Measurements from ENCODE around the gene AQP9. TPM values are rescaled to one million over a fixed set of nuclear protein-coding genes. Genes with fewer than 3 reads are reported as not detected.

The AQP9 gene

DNA sequence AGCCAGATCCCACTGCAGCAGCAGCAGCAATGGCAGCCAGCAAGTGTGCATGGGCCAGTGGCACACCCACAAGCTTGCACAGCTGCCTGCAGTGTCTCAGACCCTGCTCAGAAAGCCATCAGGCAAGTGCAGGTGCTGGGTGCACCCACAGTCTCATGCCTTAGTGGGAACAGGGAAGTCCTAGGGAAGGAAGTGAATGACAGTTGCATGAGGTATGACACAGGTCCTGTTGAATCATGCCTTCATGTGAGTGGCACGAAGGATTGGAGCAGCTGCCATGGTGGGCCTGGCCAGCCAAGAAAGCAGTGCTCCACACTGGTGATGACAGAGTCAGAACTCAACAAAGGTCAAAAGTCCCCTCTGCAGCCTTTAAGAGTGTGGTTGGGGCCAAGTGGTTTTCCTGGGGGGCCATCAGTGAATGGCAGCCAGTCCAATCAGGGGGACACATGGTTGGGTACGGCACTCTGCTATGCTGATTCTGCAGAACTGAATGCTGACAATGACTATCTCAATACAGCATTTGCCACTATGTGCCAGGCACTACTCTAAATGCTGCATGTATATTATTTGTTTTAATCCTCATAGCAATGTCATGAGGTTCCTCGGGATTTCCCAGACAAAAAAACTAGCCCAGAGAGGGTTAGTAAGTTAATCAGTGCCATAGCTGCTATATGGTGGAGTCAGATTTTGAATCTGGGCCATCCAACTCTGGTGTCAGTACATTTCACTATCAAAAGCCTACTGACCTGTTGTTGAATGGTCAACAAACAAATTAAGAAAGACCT lies 94.3 kb downstream of the AQP9 start:
- Histone ChIP-seq H2AFZ (ENCODE audit: low read length) (no peak overlapping the region), H3K36me3 (replicated peaks in 1 of 2; ENCODE audit: control insufficient read depth in 2 of 2, insufficient read depth in 2 of 2, low read length in 2 of 2) (no peaks in the 10 kb centered on the region), H3K4ac (ENCODE audit: low read length) (no peak overlapping the region), H4K8ac (ENCODE audit: low read depth, low read length) (no peak overlapping the region), H2AK5ac (ENCODE audit: low read depth, low read length) (no peak overlapping the region), H3K18ac (ENCODE audit: low read length) (peak overlapping the region; percentile 54), H3K4me3 (ENCODE audit: low read length in 2 of 2) (peak overlapping the region in 1 of 2 donors; percentile 16), H3K23ac (ENCODE audit: low read depth, low read length, poor library complexity) (peak overlapping the region; percentile 40), H3K27me3 (ENCODE audit: control insufficient read depth in 3 of 3, insufficient read depth in 3 of 3, low read depth in 1 of 3, low read length in 3 of 3) (no peaks in the 10 kb centered on the region), H3K4me1 (ENCODE audit: control insufficient read depth in 2 of 2, insufficient read depth in 1 of 2, low read depth in 1 of 2, low read length in 2 of 2) (peaks cover 10 to 15% of the 10 kb centered on the region in 2 donors), H2BK5ac (ENCODE audit: low read length) (no peak overlapping the region), H3K9ac (ENCODE audit: low read depth, low read length, poor library complexity) (no peak overlapping the region), H2BK15ac (ENCODE audit: low read length) (no peak overlapping the region), H3K27ac (replicated peaks; ENCODE audit: low read length) (no peak overlapping the region), H3K14ac (ENCODE audit: low read length) (no peak overlapping the region), H3K79me1 (ENCODE audit: low read depth, low read length) (no peaks in the 10 kb centered on the region), H4K91ac (ENCODE audit: low read depth, low read length, poor library complexity) (no peak overlapping the region), H3K9me3 (replicated peaks in 1 of 2; ENCODE audit: control insufficient read depth in 2 of 2, insufficient read depth in 1 of 2, low read depth in 1 of 2, low read length in 2 of 2) (peaks cover 0 to 3% of the 10 kb centered on the region in 2 donors), H3K4me2 (ENCODE audit: insufficient read depth, low read length, poor library complexity, severe bottlenecking) (no peak overlapping the region), H2BK12ac (ENCODE audit: low read length) (no peak overlapping the region), H2BK120ac (ENCODE audit: low read depth, low read length) (no peak overlapping the region)
- no peak for DNase-seq (ENCODE audit: low spot score)
- no CpG with 5 or more reads among the region's 3 CpGs for WGBS, 2 donors (ENCODE audit: extremely low coverage in 2 of 2, insufficient read length in 2 of 2, insufficient replicate concordance in 1 of 2)

DNA sequence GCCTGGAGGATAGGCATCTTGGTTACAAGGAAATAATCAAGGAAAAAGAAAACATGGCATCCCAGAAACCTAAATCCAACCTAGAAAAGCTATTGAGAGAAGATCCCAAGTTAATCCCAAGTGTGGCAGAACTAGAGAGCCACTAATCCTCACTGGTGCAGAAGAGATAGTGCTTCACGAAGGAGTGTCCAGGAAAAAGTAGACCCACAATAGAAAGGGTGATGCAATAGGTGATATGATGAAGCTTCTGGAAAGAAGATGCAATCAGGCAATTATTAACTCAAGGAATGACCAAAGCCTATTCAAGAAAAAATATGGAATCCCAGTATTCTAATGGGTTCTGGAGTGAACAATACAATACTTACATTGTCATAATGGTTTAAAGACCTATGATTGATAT lies 95.2 kb downstream of the AQP9 start:
- H3K4ac ChIP-seq (ENCODE audit: low read length) = no peak overlapping the region
- H3K4me1 ChIP-seq (ENCODE audit: control insufficient read depth in 2 of 2, insufficient read depth in 1 of 2, low read depth in 1 of 2, low read length in 2 of 2) = peaks cover 10 to 15% of the 10 kb centered on the region in 2 donors
- H4K8ac ChIP-seq (ENCODE audit: low read depth, low read length) = no peak overlapping the region
- H3K36me3 ChIP-seq (replicated peaks in 1 of 2; ENCODE audit: control insufficient read depth in 2 of 2, insufficient read depth in 2 of 2, low read length in 2 of 2) = no peaks in the 10 kb centered on the region
- H3K4me3 ChIP-seq (ENCODE audit: low read length in 2 of 2) = no peak overlapping the region
- no peak overlapping the region for H4K91ac ChIP-seq (ENCODE audit: low read depth, low read length, poor library complexity)
- H2BK5ac ChIP-seq (ENCODE audit: low read length) = no peak overlapping the region
- no peak overlapping the region for H2AK5ac ChIP-seq (ENCODE audit: low read depth, low read length)
- H3K18ac ChIP-seq (ENCODE audit: low read length) = no peak overlapping the region
- no CpG with 5 or more reads among the region's 1 CpG for WGBS, 2 donors (ENCODE audit: extremely low coverage in 2 of 2, insufficient read length in 2 of 2, insufficient replicate concordance in 1 of 2)
- H3K14ac ChIP-seq (ENCODE audit: low read length) = no peak overlapping the region
- H2BK12ac ChIP-seq (ENCODE audit: low read length) = no peak overlapping the region
- no peaks in the 10 kb centered on the region for H3K27me3 ChIP-seq (ENCODE audit: control insufficient read depth in 3 of 3, insufficient read depth in 3 of 3, low read depth in 1 of 3, low read length in 3 of 3)
- no peak for DNase-seq (ENCODE audit: low spot score)
- no peak overlapping the region for H2AFZ ChIP-seq (ENCODE audit: low read length)
- H3K9ac ChIP-seq (ENCODE audit: low read depth, low read length, poor library complexity) = no peak overlapping the region
- H2BK120ac ChIP-seq (ENCODE audit: low read depth, low read length) = no peak overlapping the region
- no peak overlapping the region for H2BK15ac ChIP-seq (ENCODE audit: low read length)
- H3K79me1 ChIP-seq (ENCODE audit: low read depth, low read length) = no peaks in the 10 kb centered on the region
- peaks cover 0 to 3% of the 10 kb centered on the region in 2 donors for H3K9me3 ChIP-seq (replicated peaks in 1 of 2; ENCODE audit: control insufficient read depth in 2 of 2, insufficient read depth in 1 of 2, low read depth in 1 of 2, low read length in 2 of 2)
- H3K4me2 ChIP-seq (ENCODE audit: insufficient read depth, low read length, poor library complexity, severe bottlenecking) = no peak overlapping the region
- H3K27ac ChIP-seq (replicated peaks; ENCODE audit: low read length) = no peak overlapping the region
- no peak overlapping the region for H3K23ac ChIP-seq (ENCODE audit: low read depth, low read length, poor library complexity)

Small RNAs within 50 kb of the gene (small RNA-seq; reads per million reads assigned to genes)
- not detected for gene MTCO3P23 (ENCODE audit: insufficient read depth)

Data from neuronal stem cell (in vitro differentiated cells).